Measurements from ENCODE around the gene CLNK. TPM values are rescaled to one million over a fixed set of nuclear protein-coding genes. Genes with fewer than 3 reads are reported as not detected.

The CLNK gene
- total RNA-seq, 4 donors from 2014 or later, result 0.19 TPM; not detected in 3

- Histone ChIP-seq H3K36me3 (no peaks in the 10 kb centered on the region), H3K4me3 (no peak overlapping the region), H3K27me3 (no peaks in the 10 kb centered on the region), H3K27ac (no peak overlapping the region), H3K4me1 (no peaks in the 10 kb centered on the region), H3K9me3 (peaks cover 0 to 8% (median 5%) of the 10 kb centered on the region in 3 donors)
- no peak for DNase-seq
- TF ChIP-seq CTCF (IDR thresholded peaks at IDR 0.05) (no peak), POLR2A (IDR thresholded peaks at IDR 0.05) (no peak)
- 29 to 72% methylated on average over 1 of the region's 1 CpG for WGBS, 2 donors
- intact Hi-C loops (cut with DNase I), result no loop called here
Measured at GRCh38 chr4:10437735-10438134, 246.8 kb downstream of the CLNK start.

Other genes with a start within 250 kb of the CLNK start
- 10 to 100 TPM in 2 of 4 donors, 1 to 10 TPM in 2; 3.8 to 37.2 (median 14.5) TPM for gene ZNF518B, start 227.3 kb downstream of the CLNK start, total RNA-seq

All from esophagus squamous epithelium (tissue), 5 donors.